Measurements from ENCODE around the gene ITM2B.

Gene ITM2B

GRCh38 chr13:48232420-48233045, 473 bp upstream of the ITM2B start:
- H3K27ac ChIP-seq (ENCODE audit: poor library complexity, severe bottlenecking) = peak overlapping the region; percentile 53

GRCh38 chr13:48233889-48234488, 983 bp downstream of the ITM2B start:
- H3K4me1 ChIP-seq (ENCODE audit: insufficient read depth, poor library complexity, severe bottlenecking) = peaks cover 35% of the 10 kb centered on the region
- no peak for DNase-seq (ENCODE audit: low spot score)

More at GRCh38 chr13:48232420-48233045, 473 bp upstream of the ITM2B start:
- ATAC-seq (ENCODE audit: low read depth) = peak; percentile 31; the same call in 2 of the 3 replicates
- Histone ChIP-seq H3K9me3 (ENCODE audit: severe bottlenecking) (no peaks in the 10 kb centered on the region), H3K4me3 (ENCODE audit: severe bottlenecking) (peak overlapping the region; percentile 99), H3K27me3 (ENCODE audit: insufficient read depth, poor library complexity, severe bottlenecking) (no peaks in the 10 kb centered on the region), H3K4me1 (ENCODE audit: insufficient read depth, poor library complexity, severe bottlenecking) (peaks cover 28% of the 10 kb centered on the region), H3K36me3 (ENCODE audit: low read depth) (no peaks in the 10 kb centered on the region)
- no peak for TF ChIP-seq CTCF (IDR thresholded peaks at IDR 0.05; ENCODE audit: poor library complexity, severe bottlenecking)
- peak; percentile 40 for DNase-seq (ENCODE audit: low spot score)

GRCh38 chr13:48234566-48235340, 1.7 kb downstream of the ITM2B start:
- Histone ChIP-seq H3K27ac (ENCODE audit: poor library complexity, severe bottlenecking) (peak overlapping the region; percentile 53), H3K4me1 (ENCODE audit: insufficient read depth, poor library complexity, severe bottlenecking) (peaks cover 35% of the 10 kb centered on the region), H3K9me3 (ENCODE audit: severe bottlenecking) (no peaks in the 10 kb centered on the region), H3K4me3 (ENCODE audit: severe bottlenecking) (peak overlapping the region; percentile 99), H3K27me3 (ENCODE audit: insufficient read depth, poor library complexity, severe bottlenecking) (no peaks in the 10 kb centered on the region), H3K36me3 (ENCODE audit: low read depth) (peaks cover 13% of the 10 kb centered on the region)
- DNase-seq (ENCODE audit: low spot score) (no peak), ATAC-seq (ENCODE audit: low read depth) (no peak)
- no peak for TF ChIP-seq CTCF (IDR thresholded peaks at IDR 0.05; ENCODE audit: poor library complexity, severe bottlenecking)

More at GRCh38 chr13:48233889-48234488, 983 bp downstream of the ITM2B start:
- ATAC-seq (ENCODE audit: low read depth) = no peak
- Histone ChIP-seq H3K27ac (ENCODE audit: poor library complexity, severe bottlenecking) (peak overlapping the region; percentile 53), H3K27me3 (ENCODE audit: insufficient read depth, poor library complexity, severe bottlenecking) (no peaks in the 10 kb centered on the region), H3K9me3 (ENCODE audit: severe bottlenecking) (no peaks in the 10 kb centered on the region), H3K36me3 (ENCODE audit: low read depth) (peaks cover 5% of the 10 kb centered on the region), H3K4me3 (ENCODE audit: severe bottlenecking) (peak overlapping the region; percentile 99)
- TF ChIP-seq CTCF (IDR thresholded peaks at IDR 0.05; ENCODE audit: poor library complexity, severe bottlenecking) = no peak

- peak; percentile 40; the same call in 1 of the 3 replicates for ATAC-seq (ENCODE audit: low read depth)
- H3K27me3 ChIP-seq (ENCODE audit: insufficient read depth, poor library complexity, severe bottlenecking) = no peaks in the 10 kb centered on the region
- H3K4me3 ChIP-seq (ENCODE audit: severe bottlenecking) = peak overlapping the region; percentile 99
- no peak for TF ChIP-seq CTCF (IDR thresholded peaks at IDR 0.05; ENCODE audit: poor library complexity, severe bottlenecking)
- H3K9me3 ChIP-seq (ENCODE audit: severe bottlenecking) = no peaks in the 10 kb centered on the region
- H3K27ac ChIP-seq (ENCODE audit: poor library complexity, severe bottlenecking) = peak overlapping the region; percentile 53
- DNase-seq (ENCODE audit: low spot score) = no peak
- H3K4me1 ChIP-seq (ENCODE audit: insufficient read depth, poor library complexity, severe bottlenecking) = peaks cover 35% of the 10 kb centered on the region
- peaks cover 16% of the 10 kb centered on the region for H3K36me3 ChIP-seq (ENCODE audit: low read depth)
Observed at GRCh38 chr13:48235341-48236135, 2.5 kb downstream of the ITM2B start.
